B cell (primary cell): ENCODE results near the gene SLC2A6. TPM values are rescaled to one million over a fixed set of nuclear protein-coding genes. Genes with fewer than 3 reads are reported as not detected.

Experiments
- ATAC-seq: fragments of 200-7000 bp; cut with Tn5 transposase; one replicate; pipeline ENCODE4 v1.10.0; 2021; ENCODE audit warnings: low read depth, mild to moderate bottlenecking, moderate number of reproducible peaks, moderate library complexity
- CTCF ChIA-PET: fragments of 350-600 bp; sonication (Branson Sonifier 250); formaldehyde crosslinking; loops from one replicate; lab custom pipeline; 2021; ENCODE audit warnings: antibody characterized with exemption, inconsistent platforms; lab: Charles Lee
- POLR2A ChIA-PET: fragments of 350-600 bp; sonication (Branson Sonifier 250); formaldehyde crosslinking; loops from one replicate; lab custom pipeline; 2021; ENCODE audit warnings: antibody characterized with exemption; lab: Charles Lee
- DNase-seq: peaks from one replicate; pipeline ENCODE4 v3.0.0; 2013
- H2AFZ ChIP-seq: 2 replicates; pipeline ENCODE4 v1.6.1; 2012; ENCODE audit warnings: mild to moderate bottlenecking, low read depth, low read length; ENCODE audit not compliant: insufficient read depth, poor library complexity, severe bottlenecking
- H3K27ac ChIP-seq, 2 donors: 1 replicate in 1 of 2; 2 replicates in 1 of 2; pipeline ENCODE4 v1.5.1; 2012 to 2013; ENCODE audit warnings: low read length in 2 of 2, mild to moderate bottlenecking in 2 of 2, moderate library complexity in 1 of 2
- H3K27me3 ChIP-seq, 4 experiments: fragments of 200-600 bp in 1 of 4; sonication (generic) in 1 of 4; replicated peaks in 1 of 4; 1 replicate in 2 of 4; 2 replicates in 2 of 4; pipeline versions ENCODE4 v1.6.1 to v1.7.0; 2013 to 2016; ENCODE audit warnings: low read length in 3 of 4, mild to moderate bottlenecking in 2 of 4, mixed read lengths in 1 of 4, moderate library complexity in 1 of 4; ENCODE audit not compliant: insufficient read depth in 4 of 4, control insufficient read depth in 3 of 4; ENCODE audit errors: control extremely low read depth in 1 of 4
- H3K36me3 ChIP-seq, 2 experiments: replicated peaks in 1 of 2; 1 replicate in 1 of 2; 2 replicates in 1 of 2; pipeline versions ENCODE4 v1.6.1 to v1.7.1; 2013; ENCODE audit warnings: low read length in 1 of 2; ENCODE audit not compliant: insufficient read depth in 2 of 2, control insufficient read depth in 1 of 2; ENCODE audit errors: control extremely low read depth in 1 of 2, extremely low read depth in 1 of 2
- H3K4me1 ChIP-seq, 2 donors: fragments of 200-600 bp in 1 of 2; sonication (generic) in 1 of 2; 1 replicate in 1 of 2; 2 replicates in 1 of 2; pipeline versions ENCODE4 v1.5.1 to v1.6.1; 2013 to 2017; ENCODE audit warnings: low read length in 2 of 2; ENCODE audit not compliant: control insufficient read depth in 2 of 2, insufficient read depth in 2 of 2
- H3K4me2 ChIP-seq: replicated peaks from 2 replicates; pipeline ENCODE3; 2012; ENCODE audit warnings: mild to moderate bottlenecking, low read depth, low read length; ENCODE audit not compliant: poor library complexity, severe bottlenecking
- H3K4me3 ChIP-seq, 5 experiments: fragments of 200-600 bp in 1 of 5; sonication (generic) in 1 of 5; 1 replicate in 3 of 5; 2 replicates in 2 of 5; pipeline versions ENCODE4 v1.5.1 to v1.7.0; 2011 to 2016; ENCODE audit warnings: low read length in 4 of 5, mild to moderate bottlenecking in 4 of 5, low read depth in 2 of 5, control low read depth in 1 of 5, moderate library complexity in 1 of 5; ENCODE audit not compliant: insufficient read depth in 1 of 5; ENCODE audit errors: control extremely low read depth in 1 of 5, extremely low read depth in 1 of 5
- H3K79me2 ChIP-seq: fragments of 200-600 bp; sonication (generic); one replicate; pipeline ENCODE4 v1.6.0; 2016; ENCODE audit warnings: low read length; ENCODE audit not compliant: control insufficient read depth, insufficient read depth
- H3K9ac ChIP-seq: fragments of 200-600 bp; sonication (generic); 2 replicates; pipeline ENCODE4 v1.6.1; 2017; ENCODE audit warnings: mild to moderate bottlenecking, low read length, moderate library complexity
- H3K9me3 ChIP-seq, 3 donors: one replicate each; pipeline versions ENCODE4 v1.6.1 to v1.7.1; 2013; ENCODE audit warnings: low read length in 2 of 3; ENCODE audit not compliant: control insufficient read depth in 2 of 3, insufficient read depth in 1 of 3; ENCODE audit errors: control extremely low read depth in 1 of 3
- H4K20me1 ChIP-seq: 2 replicates; pipeline ENCODE4 v1.6.0; 2012; ENCODE audit warnings: mild to moderate bottlenecking, low read length; ENCODE audit not compliant: insufficient read depth, control insufficient read depth, poor library complexity, severe bottlenecking
- H3K27ac Mint-ChIP-seq: one replicate; pipeline ENCODE4 v1.8.0; 2021; ENCODE audit warnings: mixed read lengths
- H3K27me3 Mint-ChIP-seq: one replicate; pipeline ENCODE4 v1.8.0; 2021; ENCODE audit warnings: mixed read lengths
- H3K4me1 Mint-ChIP-seq: one replicate; pipeline ENCODE4 v1.8.0; 2021; ENCODE audit warnings: mixed read lengths
- H3K4me3 Mint-ChIP-seq: one replicate; pipeline ENCODE4 v1.8.0; 2021; ENCODE audit warnings: mixed read lengths
- H3K9me3 Mint-ChIP-seq: one replicate; pipeline ENCODE4 v1.8.0; 2022; ENCODE audit warnings: mixed read lengths; ENCODE audit not compliant: insufficient read depth
- CTCF ChIP-seq: fragments of 200-600 bp; IDR thresholded peaks from one replicate; pipeline ENCODE4 v1.8.0; 2022; ENCODE audit warnings: antibody characterized with exemption, mild to moderate bottlenecking
- EZH2 ChIP-seq: IDR thresholded peaks from 2 replicates; pipeline ENCODE4 v1.6.1; 2012; ENCODE audit warnings: borderline replicate concordance, low read depth, mild to moderate bottlenecking, moderate library complexity, low read length; ENCODE audit not compliant: insufficient read depth, poor library complexity, severe bottlenecking
- WGBS: methylation state at CpG from one replicate; pipeline ENCODE4 v1.1.5; 2013; ENCODE audit warnings: missing lambda C conversion rate; ENCODE audit not compliant: insufficient coverage; 5-methylcytosine and 5-hydroxymethylcytosine counted together
- intact Hi-C: fragments of 100-400 bp; cut with micrococcal nuclease; formaldehyde crosslinking; loops from one replicate; pipeline ENCODE4 v1.10.0; 2022
- polyA plus RNA-seq: library from polyadenylated mRNA; depleted of rRNA; stranded (reverse); fragments of >200 nt; gene quantifications from 2 replicates; pipeline ENCODE4 v1.2.3, GENCODE V29; 2012
- total RNA-seq, 2 donors: library from RNA; stranded (reverse); fragments of 120-200 nt in 1 of 2; gene quantifications; 1 replicate in 1 of 2; 2 replicates in 1 of 2; pipeline versions ENCODE4 v1.2.3 to v1.2.4, GENCODE V29; 2013 to 2022

SLC2A6 gene
- total and polyA plus RNA-seq, 2 donors (not counting 1 experiment from before 2014, with no cell fraction given): 51.8 to 108 TPM

GRCh38 chr9:133494636-133495326, 15.9 kb upstream of the SLC2A6 start:
- Histone ChIP-seq H3K9me3 (peaks cover 0 to 4% (median 0%) of the 10 kb centered on the region in 3 donors), H3K36me3 (no peaks in the 10 kb centered on the region), H3K4me1 (no peaks in the 10 kb centered on the region), H4K20me1 (no peaks in the 10 kb centered on the region), H3K9ac (no peak overlapping the region), H3K4me3 (no peak overlapping the region), H3K27me3 (peaks cover 0 to 13% (median 0%) of the 10 kb centered on the region in 4 experiments), H2AFZ (no peak overlapping the region), H3K4me2 (no peak overlapping the region), H3K79me2 (no peaks in the 10 kb centered on the region), H3K27ac (no peak overlapping the region)
- H3K4me1 Mint-ChIP-seq: no peaks in the 10 kb centered on the region
- WGBS: 96% methylated on average over 23 of the region's 24 CpGs
- POLR2A ChIA-PET: no interaction called here
- DNase-seq: no peak
- H3K27ac Mint-ChIP-seq: no peak overlapping the region
- H3K4me3 Mint-ChIP-seq: no peak overlapping the region
- H3K9me3 Mint-ChIP-seq: no peaks in the 10 kb centered on the region
- CTCF ChIA-PET: interaction anchor here (0.6 to 0.8 kb wide), 3 partner anchors 88 to 1279 kb away, joined by 3 to 4 read pairs (median 3); no protein-coding TSS in a partner anchor
- ATAC-seq: no peak
- H3K27me3 Mint-ChIP-seq: peaks cover 12% of the 10 kb centered on the region
- TF ChIP-seq EZH2: no peak
- TF ChIP-seq CTCF: no peak
- intact Hi-C loops: no loop called here

- H3K36me3 ChIP-seq: no peaks in the 10 kb centered on the region
- H2AFZ ChIP-seq: no peak overlapping the region
- no peaks in the 10 kb centered on the region for H3K79me2 ChIP-seq
- DNase-seq: no peak
- Mint-ChIP-seq H3K9me3 (no peaks in the 10 kb centered on the region), H3K4me1 (no peaks in the 10 kb centered on the region), H3K4me3 (no peak overlapping the region), H3K27me3 (peaks cover 20% of the 10 kb centered on the region), H3K27ac (no peak overlapping the region)
- H3K9ac ChIP-seq: no peak overlapping the region
- no peak overlapping the region for H3K4me2 ChIP-seq
- H3K4me1 ChIP-seq: no peaks in the 10 kb centered on the region
- 89% methylated on average over 20 of the region's 23 CpGs for WGBS
- no peak overlapping the region for H3K4me3 ChIP-seq
- TF ChIP-seq CTCF (no peak), EZH2 (no peak)
- peaks cover 0 to 4% (median 0%) of the 10 kb centered on the region in 3 donors for H3K9me3 ChIP-seq
- ChIA-PET CTCF (no interaction called here), POLR2A (no interaction called here)
- intact Hi-C loops: no loop called here
- no peak overlapping the region for H3K27ac ChIP-seq
- peaks cover 0 to 12% (median 0%) of the 10 kb centered on the region in 4 experiments for H3K27me3 ChIP-seq
- ATAC-seq: no peak
- no peaks in the 10 kb centered on the region for H4K20me1 ChIP-seq
Measured at GRCh38 chr9:133493845-133494540, 15.1 kb upstream of the SLC2A6 start.
